ENCODE measurements around the gene TMEM138.
"Not testable (repeated sequence)": the region's sequence is repeated elsewhere in the genome, so short reads cannot be mapped to it uniquely, and the experiment has no call there.

Gene TMEM138

GRCh38 chr11:61367406-61367805 is 5.2 kb downstream of the TMEM138 start:
- no peak for DNase-seq

- no peak for DNase-seq
Observed at GRCh38 chr11:61368646-61369045, 6.5 kb downstream of the TMEM138 start.

GRCh38 chr11:61369372-61370348 is 7.5 kb downstream of the TMEM138 start:
- no peak for DNase-seq

DNA sequence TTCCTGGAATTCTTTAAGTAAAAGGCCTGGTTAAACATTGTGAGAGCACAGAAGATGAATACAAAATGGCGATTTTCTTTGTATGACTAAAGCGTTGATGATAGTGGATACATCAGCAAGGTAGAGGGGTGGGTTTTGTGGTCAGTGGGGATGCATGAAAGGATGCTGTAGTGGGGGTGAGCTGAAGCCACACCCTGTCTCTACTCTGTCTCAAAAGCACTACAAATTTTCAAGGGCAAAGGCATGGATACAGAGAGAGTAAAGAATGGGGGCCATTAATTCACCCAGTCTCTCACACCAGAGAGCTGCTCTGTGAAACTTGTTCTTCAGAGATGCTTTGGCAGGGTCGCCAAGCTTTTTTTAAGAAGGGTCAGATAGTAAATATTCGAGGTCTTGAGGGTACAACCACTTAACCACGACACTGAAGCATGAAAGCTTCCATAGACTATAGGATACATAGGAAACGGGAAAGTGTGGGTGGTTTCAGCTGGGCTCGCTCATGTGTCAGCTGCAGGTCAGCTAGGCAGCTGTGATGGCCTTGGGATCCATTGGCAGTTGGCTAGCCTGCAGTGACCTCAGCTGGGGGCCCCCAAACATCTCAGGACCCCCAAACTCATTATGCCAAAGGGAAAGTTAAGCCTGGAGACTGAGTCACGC is 8.3 kb downstream of the TMEM138 start:
- DNase-seq, result no peak

DNA sequence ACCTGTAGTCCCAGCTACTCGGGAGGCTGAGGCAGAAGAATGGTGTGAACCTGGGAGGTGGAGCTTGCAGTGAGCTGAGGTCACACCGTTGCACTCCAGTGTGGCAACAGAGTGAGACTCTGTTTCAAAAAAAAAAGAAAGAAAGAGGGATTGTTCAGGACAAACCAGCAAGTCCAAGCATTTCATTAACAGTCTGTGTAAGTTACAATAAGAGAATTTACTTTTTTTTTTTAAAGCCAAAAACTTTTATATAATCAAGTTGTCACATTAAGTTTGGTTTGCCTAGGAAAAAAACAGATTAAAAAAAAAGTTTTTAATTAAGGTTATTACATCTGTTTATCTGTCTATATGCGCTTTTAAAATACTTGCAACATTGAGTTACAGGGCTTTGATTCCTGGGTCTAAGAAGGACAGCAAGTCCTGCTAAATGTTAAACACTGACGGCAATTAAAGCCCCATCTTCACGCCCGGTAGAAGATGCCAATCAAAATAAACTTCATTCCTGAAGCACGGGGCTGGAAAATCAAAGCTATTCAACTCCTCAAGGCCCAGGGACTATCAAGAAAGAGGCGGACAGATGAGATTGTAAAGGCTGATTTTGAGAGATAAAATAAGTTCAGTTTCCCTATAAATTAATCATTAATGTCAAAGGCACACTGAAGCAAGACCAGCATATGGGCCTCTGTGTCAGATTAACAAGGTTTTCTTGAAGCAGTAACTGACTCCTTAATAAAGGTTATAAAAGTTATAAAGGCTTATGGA is 10.7 kb downstream of the TMEM138 start:
- DNase-seq, result no peak

DNA sequence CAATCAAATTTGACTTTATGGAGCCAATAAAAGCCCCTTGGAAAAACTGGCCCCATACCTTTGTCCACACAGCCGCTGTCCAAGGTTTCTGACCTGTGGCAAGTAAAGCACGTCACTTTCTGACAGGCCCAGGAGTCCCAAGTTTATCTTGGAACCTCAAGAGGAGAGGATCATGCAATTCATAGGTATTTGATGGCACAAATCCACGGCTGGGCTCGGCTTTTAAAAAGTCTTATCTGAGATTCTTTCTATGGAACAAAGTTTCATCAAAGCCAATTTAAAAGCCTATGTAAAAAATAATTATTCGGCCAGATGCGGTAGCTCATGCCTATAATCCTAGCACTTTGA is 13.6 kb downstream of the TMEM138 start:
- no peak for DNase-seq

DNA sequence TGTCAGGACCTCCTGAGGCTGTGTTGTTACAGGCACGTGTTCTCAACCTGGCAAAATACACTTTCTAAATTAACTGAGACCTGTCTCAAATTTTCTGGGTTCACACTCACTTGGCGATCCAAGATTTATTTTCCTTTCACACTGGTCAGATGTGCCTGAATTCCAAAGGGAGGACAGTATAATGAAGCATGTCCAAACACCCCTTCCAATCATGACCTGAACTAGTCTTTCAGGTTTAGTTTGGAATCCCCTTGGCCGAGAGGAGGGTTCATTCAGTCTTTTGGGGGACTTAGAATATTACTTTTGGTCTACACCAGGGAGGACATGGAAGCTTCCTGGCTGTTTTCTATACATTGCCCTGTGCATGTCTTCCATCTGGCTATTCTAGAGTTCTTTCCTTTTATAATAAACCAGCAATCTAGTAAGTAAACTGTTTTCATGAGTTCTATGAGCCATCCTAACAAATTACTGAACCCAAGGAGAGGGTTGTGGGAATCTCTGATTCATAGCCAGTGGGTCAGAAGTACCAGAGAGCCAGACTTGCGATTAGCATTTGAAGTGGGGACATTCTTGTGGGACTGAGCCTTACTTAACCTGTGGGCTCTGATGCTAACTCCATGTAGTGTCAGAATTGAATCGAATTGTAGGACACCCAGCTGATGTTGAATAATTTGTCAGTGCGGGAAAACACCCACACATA is 15.4 kb downstream of the TMEM138 start:
- no peak for DNase-seq

- no peak for DNase-seq
Observed at GRCh38 chr11:61378713-61379313, 16.6 kb downstream of the TMEM138 start.

- DNase-seq, result no peak
Observed at GRCh38 chr11:61380884-61381283, 18.7 kb downstream of the TMEM138 start.

GRCh38 chr11:61383859-61384258 is 21.7 kb downstream of the TMEM138 start:
- DNase-seq, result not testable (repeated sequence)

DNA sequence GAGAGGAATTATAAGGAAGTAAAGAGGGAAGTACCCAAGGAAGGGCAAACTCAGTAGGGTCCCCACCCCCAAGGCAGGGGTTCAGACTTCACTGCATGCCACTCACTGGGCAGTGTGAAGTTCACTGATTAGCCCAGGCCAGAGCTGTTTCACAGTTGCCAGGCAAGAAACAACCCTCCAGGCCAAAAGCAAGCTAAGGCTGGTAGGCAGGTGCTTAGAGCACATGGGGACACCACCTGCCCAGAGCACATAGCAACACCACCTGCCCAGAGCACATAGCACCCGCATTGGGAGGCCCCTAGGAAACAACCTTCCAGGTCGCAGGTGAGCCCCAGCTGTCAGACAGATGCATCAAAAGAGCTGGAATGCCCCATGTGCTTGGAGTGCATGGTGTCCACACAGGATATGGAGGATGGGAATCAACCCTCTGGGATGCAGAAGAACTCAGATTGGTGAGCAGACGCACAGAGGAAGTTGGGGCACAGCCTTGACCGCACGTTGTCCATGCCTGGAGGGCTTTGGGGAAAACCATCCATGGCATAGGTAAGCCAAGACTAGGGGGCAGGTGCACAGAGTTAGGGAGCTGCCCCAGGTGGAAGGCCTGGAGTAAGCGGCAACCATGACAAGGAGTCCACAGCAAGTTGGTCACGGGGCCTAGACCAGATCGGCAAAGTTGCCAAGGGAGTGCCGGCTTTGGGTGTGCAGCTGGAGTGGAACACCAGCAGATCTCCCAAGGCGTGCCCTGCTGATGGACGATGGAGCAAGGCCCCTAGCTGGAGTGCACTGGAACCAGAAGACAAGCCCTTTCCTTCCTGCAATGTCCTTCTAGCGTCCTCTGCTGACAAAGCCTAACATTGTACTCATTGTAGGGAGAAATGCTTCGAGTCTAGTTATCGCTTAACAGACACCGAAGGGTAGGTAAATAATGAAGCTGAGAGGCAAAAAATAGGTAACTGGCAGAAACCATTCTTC is 22.4 kb downstream of the TMEM138 start:
- DNase-seq, result no peak

- no peak for DNase-seq
Observed at GRCh38 chr11:61390161-61390560, 28.0 kb downstream of the TMEM138 start.

DNA sequence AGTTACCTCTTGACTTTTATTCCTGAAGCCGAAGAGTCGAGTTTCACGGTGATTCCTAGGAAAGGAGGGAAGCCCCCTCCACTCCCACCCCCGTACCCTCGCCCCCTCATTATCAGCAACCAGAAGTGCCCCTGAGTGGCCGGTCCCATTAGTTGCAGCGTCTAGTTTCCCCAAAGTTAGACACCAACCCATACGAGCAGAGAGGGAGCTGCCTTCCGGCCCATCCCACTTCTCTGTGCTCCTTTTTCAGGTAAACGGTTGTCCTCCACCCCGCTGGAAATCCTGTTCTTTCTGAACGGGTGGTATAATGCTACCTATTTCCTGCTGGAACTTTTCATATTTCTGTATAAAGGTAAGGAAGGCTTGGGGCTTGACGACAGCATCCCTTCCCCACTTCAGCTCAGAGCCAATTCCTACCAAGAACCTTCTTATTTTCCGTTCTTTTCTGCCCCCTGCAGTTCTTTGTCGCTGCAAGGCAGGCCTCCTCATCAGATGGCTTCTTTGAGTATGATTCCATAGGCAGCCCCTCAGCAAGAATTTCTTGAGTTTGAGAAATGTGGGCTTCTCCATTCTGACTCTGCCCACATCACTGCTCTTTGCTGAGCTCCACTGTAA is 30.9 kb downstream of the TMEM138 start:
- no peak for DNase-seq

- DNase-seq, result no peak
Observed at GRCh38 chr11:61401173-61401572, 39.0 kb downstream of the TMEM138 start.

GRCh38 chr11:61401573-61401972 is 39.4 kb downstream of the TMEM138 start:
- DNase-seq, result no peak

- DNase-seq, result no peak
Observed at GRCh38 chr11:61403658-61404057, 41.5 kb downstream of the TMEM138 start.

DNA sequence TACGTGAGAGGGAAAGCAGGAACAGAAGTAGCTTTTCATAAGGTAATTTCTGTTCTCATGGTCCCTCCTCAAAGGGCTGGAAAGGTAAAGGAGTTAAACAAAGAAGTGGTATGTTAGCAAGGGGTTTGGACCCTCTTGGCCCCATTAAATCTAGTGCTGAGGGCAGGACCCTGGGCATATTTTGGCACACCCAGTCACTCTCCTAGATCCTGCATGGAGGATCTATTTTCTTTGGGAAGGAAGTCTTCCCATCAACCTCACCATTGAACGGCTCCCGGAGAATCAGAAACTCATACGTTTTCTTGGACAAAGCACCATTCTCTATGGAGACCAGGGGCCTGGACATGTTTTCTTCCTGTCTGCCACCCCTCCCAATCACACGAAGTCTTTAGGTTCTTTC is 41.9 kb downstream of the TMEM138 start:
- no peak for DNase-seq

DNA sequence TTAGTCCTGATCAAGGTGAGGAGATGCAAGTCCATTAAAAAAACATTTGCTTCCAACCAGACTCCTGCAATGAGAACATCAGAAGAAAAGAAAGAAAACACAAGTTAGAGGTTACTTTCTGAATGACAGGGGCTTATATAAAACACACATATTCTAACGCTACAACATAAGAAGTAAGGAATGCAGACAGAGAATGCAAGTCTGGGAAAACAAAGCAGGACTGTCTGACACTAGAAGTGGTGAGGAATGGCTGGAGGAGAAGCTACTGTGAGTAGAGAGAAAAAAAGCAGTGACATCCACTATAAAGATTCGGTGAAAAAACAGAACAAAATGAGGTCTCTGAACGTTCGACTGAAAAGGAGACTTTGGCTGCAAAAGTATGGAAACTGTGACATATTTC is 42.5 kb downstream of the TMEM138 start:
- DNase-seq, result no peak

- DNase-seq, result no peak
Observed at GRCh38 chr11:61406067-61406466, 43.9 kb downstream of the TMEM138 start.

DNA sequence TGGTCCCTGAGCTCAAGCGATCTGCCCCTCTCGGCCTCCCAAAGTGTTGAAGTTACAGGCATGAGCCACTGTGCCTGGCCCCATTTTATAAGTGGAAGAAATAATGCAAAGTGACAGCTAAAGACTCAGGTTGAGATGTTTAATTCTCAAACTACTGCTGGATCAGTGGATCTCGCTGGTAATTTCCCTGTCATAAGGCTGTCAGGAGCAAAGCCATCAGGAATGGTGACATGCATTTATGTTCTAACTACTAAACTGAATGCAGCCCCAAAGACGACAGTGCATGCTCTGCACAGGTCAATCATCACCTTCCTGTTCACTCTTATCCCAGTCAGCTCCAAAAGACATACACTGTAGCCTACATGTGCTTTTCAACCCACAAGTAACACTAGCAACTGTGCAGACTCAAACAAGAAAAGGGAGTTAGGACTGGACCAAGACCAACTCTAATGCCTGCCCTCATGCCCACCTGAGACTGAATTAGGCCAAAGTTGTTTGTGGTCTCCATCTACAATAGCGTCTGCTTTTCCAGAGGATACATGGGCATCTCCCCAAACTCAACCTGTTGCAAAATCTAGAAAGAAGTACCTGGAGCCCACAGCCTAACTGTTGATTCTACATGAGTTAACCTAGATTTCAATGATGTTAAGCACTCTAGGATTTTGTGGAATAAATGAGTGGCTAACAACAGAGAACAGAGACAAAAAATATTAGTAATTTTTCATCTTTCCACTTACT is 45.0 kb downstream of the TMEM138 start:
- no peak for DNase-seq
